ENCODE measurements around the gene KRTAP12-4.

The KRTAP12-4 gene

DNA sequence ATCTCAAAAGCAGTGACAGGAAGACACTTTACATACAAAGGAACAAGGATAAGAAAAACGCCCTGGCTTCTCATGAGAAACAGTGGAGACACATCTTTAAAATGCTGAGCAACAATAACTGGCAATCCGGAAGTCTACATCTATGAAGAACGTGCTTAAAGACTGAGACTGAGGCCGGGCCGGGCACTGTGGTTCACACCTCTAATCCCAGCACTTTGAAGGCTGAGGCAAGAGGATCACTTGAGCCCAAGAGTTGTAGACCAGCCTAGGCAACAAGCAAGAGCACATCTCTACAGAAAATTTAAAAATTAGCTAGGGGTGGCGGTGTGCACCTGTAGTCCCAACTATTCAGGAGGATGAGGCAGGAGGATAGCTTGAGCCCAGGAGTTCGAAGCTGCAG, 29.6 kb upstream of the KRTAP12-4 start:
- TF ChIP-seq, protein P1, sequence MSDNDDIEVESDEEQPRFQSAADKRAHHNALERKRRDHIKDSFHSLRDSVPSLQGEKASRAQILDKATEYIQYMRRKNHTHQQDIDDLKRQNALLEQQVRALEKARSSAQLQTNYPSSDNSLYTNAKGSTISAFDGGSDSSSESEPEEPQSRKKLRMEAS (IDR thresholded peaks at IDR 0.05) = no peak
- TF ChIP-seq TCF12 (IDR thresholded peaks at IDR 0.05; ENCODE audit: low read depth) (no peak), TAF1 (IDR thresholded peaks at IDR 0.05; ENCODE audit: low read depth) (no peak), NFIC (IDR thresholded peaks at IDR 0.05) (no peak), ZBTB7A (IDR thresholded peaks at IDR 0.05; ENCODE audit: low read depth) (no peak), EGR1 (IDR thresholded peaks at IDR 0.05) (no peak), RAD21 (IDR thresholded peaks at IDR 0.05; ENCODE audit: low read depth) (no peak), CEBPB (IDR thresholded peaks at IDR 0.05) (no peak), FOXM1 (IDR thresholded peaks at IDR 0.05; ENCODE audit: borderline replicate concordance, low read depth) (no peak), CREB1 (IDR thresholded peaks at IDR 0.05; ENCODE audit: low read depth) (no peak), YY1 (IDR thresholded peaks at IDR 0.05; ENCODE audit: low read depth) (no peak), EP300 (IDR thresholded peaks at IDR 0.05; ENCODE audit: borderline replicate concordance) (no peak), TEAD4 (IDR thresholded peaks at IDR 0.05) (no peak)
- TF ChIP-seq, protein P2, sequence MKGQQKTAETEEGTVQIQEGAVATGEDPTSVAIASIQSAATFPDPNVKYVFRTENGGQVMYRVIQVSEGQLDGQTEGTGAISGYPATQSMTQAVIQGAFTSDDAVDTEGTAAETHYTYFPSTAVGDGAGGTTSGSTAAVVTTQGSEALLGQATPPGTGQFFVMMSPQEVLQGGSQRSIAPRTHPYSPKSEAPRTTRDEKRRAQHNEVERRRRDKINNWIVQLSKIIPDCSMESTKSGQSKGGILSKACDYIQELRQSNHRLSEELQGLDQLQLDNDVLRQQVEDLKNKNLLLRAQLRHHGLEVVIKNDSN (IDR thresholded peaks at IDR 0.05) = no peak
- TF ChIP-seq, protein P3, sequence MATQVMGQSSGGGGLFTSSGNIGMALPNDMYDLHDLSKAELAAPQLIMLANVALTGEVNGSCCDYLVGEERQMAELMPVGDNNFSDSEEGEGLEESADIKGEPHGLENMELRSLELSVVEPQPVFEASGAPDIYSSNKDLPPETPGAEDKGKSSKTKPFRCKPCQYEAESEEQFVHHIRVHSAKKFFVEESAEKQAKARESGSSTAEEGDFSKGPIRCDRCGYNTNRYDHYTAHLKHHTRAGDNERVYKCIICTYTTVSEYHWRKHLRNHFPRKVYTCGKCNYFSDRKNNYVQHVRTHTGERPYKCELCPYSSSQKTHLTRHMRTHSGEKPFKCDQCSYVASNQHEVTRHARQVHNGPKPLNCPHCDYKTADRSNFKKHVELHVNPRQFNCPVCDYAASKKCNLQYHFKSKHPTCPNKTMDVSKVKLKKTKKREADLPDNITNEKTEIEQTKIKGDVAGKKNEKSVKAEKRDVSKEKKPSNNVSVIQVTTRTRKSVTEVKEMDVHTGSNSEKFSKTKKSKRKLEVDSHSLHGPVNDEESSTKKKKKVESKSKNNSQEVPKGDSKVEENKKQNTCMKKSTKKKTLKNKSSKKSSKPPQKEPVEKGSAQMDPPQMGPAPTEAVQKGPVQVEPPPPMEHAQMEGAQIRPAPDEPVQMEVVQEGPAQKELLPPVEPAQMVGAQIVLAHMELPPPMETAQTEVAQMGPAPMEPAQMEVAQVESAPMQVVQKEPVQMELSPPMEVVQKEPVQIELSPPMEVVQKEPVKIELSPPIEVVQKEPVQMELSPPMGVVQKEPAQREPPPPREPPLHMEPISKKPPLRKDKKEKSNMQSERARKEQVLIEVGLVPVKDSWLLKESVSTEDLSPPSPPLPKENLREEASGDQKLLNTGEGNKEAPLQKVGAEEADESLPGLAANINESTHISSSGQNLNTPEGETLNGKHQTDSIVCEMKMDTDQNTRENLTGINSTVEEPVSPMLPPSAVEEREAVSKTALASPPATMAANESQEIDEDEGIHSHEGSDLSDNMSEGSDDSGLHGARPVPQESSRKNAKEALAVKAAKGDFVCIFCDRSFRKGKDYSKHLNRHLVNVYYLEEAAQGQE (IDR thresholded peaks at IDR 0.05; ENCODE audit: low read depth) = no peak

DNA sequence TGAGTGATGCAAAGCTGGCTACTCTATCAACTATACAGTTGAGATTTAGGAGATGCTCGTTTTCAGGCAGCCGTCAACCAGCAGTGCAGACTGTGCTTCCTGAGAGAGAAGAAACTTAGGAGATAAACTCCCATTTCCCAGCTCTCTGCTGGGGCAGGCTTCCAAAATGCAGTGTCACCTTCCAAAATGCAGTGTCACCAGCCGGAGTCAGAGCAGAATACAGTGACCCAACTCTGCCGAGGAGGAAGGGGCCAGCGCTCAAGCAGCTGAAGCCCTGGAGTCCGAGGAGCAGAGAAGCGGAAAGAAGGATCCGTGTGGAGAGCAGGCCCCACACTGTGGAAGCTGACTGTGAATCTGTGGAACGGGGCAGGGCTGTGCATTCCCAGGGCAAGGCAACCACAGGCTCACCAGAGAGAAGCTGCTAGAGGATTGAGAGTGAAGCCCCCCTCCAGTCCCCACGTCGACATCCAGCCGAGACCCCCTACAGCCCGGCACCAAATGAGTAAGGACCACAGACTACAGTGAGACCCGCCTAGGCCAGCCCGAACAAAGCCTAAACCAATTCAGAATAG, 28.2 kb upstream of the KRTAP12-4 start:
- TF ChIP-seq TAF1 (IDR thresholded peaks at IDR 0.05; ENCODE audit: low read depth) (no peak), TCF12 (IDR thresholded peaks at IDR 0.05; ENCODE audit: low read depth) (no peak)

DNA sequence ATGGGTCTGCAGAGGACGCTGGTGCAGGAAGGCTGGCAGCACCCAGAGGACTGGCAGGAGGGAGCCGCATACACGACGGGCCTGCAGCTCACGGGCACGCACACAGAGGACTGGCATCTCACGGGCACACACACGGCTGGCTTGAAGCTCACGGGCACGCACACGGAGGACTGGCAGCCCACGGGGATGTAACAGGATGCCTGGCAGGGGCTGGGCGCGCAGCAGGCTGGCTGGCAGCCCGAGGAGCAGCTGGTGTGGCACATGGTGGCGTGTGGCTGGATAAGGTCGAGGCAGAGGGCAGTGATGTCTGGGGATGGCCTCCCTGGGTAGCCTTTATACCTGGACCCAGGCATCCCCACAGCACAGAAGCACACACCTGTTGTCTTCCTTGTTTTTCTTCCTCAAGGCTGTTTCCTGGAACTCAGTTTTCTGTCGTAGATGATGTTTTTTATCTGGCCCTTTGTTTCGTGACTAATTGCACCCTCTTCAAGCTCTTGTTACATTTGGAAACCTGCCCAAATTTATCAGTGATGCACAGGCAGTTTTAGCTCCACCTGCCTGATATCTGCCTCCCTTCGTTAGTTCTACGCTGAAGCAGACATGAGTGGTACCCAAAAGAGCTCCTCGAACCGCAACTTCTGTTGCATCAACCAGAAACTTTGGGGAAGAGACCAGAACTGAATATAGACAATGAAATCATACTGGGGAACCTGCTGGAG, 27.6 kb upstream of the KRTAP12-4 start, which contains the start of gene KRTAP12-1:
Gene KRTAP12-1 (minus strand): TSS at position 303 of the 719 bp plus-strand sequence. CDS start 40 bp downstream, at position 263.
- TF ChIP-seq CREB1 (IDR thresholded peaks at IDR 0.05; ENCODE audit: low read depth) (no peak), EP300 (IDR thresholded peaks at IDR 0.05; ENCODE audit: borderline replicate concordance) (no peak), CEBPB (IDR thresholded peaks at IDR 0.05) (no peak), FOXM1 (IDR thresholded peaks at IDR 0.05; ENCODE audit: borderline replicate concordance, low read depth) (no peak), NFIC (IDR thresholded peaks at IDR 0.05) (no peak)
- TF ChIP-seq, protein P1 (IDR thresholded peaks at IDR 0.05) = no peak
- TF ChIP-seq, protein P2 (IDR thresholded peaks at IDR 0.05) = no peak

DNA sequence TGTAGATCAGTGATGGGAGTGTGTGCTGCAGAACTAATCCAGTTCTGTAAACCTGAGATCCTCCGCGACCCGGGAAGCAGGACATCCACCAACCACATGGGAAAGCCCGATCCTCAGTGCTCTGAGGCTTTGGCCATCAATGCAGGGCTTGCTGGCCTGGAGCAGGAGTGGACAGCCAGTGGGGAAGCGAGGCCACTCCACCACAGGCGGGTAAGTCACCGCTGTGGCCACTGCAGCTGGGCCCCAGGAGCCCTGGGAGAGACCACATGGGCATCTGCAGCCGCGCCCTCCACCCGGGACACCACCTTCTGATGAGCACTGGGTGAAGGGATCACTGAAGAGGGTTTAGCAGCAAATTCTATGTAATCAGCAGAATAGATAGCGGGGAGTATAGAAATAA, 26.7 kb upstream of the KRTAP12-4 start:
- no peak for TF ChIP-seq NFIC (IDR thresholded peaks at IDR 0.05)
- TF ChIP-seq TCF12 (IDR thresholded peaks at IDR 0.05; ENCODE audit: low read depth) = no peak
- TF ChIP-seq EP300 (IDR thresholded peaks at IDR 0.05; ENCODE audit: borderline replicate concordance) = no peak
- TF ChIP-seq YY1 (IDR thresholded peaks at IDR 0.05; ENCODE audit: low read depth) = no peak
- TF ChIP-seq EGR1 (IDR thresholded peaks at IDR 0.05) = no peak
- TF ChIP-seq TEAD4 (IDR thresholded peaks at IDR 0.05) = no peak
- no peak for TF ChIP-seq RAD21 (IDR thresholded peaks at IDR 0.05; ENCODE audit: low read depth)
- no peak for TF ChIP-seq CREB1 (IDR thresholded peaks at IDR 0.05; ENCODE audit: low read depth)
- TF ChIP-seq, protein P2 (IDR thresholded peaks at IDR 0.05) = no peak
- no peak for TF ChIP-seq CEBPB (IDR thresholded peaks at IDR 0.05)
- TF ChIP-seq, protein P3 (IDR thresholded peaks at IDR 0.05; ENCODE audit: low read depth) = no peak
- TF ChIP-seq TAF1 (IDR thresholded peaks at IDR 0.05; ENCODE audit: low read depth) = no peak
- no peak for TF ChIP-seq FOXM1 (IDR thresholded peaks at IDR 0.05; ENCODE audit: borderline replicate concordance, low read depth)
- TF ChIP-seq, protein P1 (IDR thresholded peaks at IDR 0.05) = no peak
- no peak for TF ChIP-seq ZBTB7A (IDR thresholded peaks at IDR 0.05; ENCODE audit: low read depth)

DNA sequence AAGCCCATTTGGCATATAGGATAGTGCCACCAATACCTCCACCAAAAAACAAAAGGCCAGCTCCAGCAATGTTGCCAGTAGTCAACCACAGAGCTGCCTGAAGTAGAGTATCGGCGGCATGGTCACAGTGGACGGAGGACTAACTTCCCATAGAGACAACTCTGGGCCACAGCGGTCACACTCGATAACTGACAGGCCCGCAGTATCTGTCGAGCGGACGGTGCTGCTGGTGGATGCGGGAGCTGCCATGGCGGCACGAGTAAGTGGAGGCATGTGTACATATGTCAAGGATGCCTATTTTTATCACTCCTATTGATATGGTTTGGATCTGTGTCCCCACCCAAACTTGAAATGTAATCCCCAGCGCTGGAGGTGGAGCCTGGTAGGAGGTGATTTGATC, 23.4 kb upstream of the KRTAP12-4 start:
- TF ChIP-seq TAF1 (IDR thresholded peaks at IDR 0.05; ENCODE audit: low read depth) = no peak
- TF ChIP-seq, protein P1 (IDR thresholded peaks at IDR 0.05) = no peak
- TF ChIP-seq CREB1 (IDR thresholded peaks at IDR 0.05; ENCODE audit: low read depth) = no peak
- TF ChIP-seq, protein P2 (IDR thresholded peaks at IDR 0.05) = no peak
- TF ChIP-seq YY1 (IDR thresholded peaks at IDR 0.05; ENCODE audit: low read depth) = no peak
- no peak for TF ChIP-seq TEAD4 (IDR thresholded peaks at IDR 0.05)
- no peak for TF ChIP-seq NFIC (IDR thresholded peaks at IDR 0.05)
- TF ChIP-seq, protein P3 (IDR thresholded peaks at IDR 0.05; ENCODE audit: low read depth) = no peak
- TF ChIP-seq CEBPB (IDR thresholded peaks at IDR 0.05) = no peak
- no peak for TF ChIP-seq TCF12 (IDR thresholded peaks at IDR 0.05; ENCODE audit: low read depth)
- TF ChIP-seq FOXM1 (IDR thresholded peaks at IDR 0.05; ENCODE audit: borderline replicate concordance, low read depth) = no peak
- TF ChIP-seq EGR1 (IDR thresholded peaks at IDR 0.05) = no peak
- no peak for TF ChIP-seq RAD21 (IDR thresholded peaks at IDR 0.05; ENCODE audit: low read depth)
